Neural cell (in vitro differentiated cells): Measurements from ENCODE around the gene P2RY14.

Source experiments
- CTCF ChIP-seq: fragments of 450-650 bp; IDR thresholded peaks from 2 replicates; pipeline ENCODE4 v1.5.1; 2014; ENCODE audit warnings: antibody characterized with exemption, mild to moderate bottlenecking, moderate library complexity; ENCODE audit not compliant: poor library complexity, severe bottlenecking
- MXI1 ChIP-seq: fragments of 450-650 bp; conservative IDR thresholded peaks from 2 replicates; pipeline ENCODE4 v1.6.1; 2014; ENCODE audit warnings: antibody characterized with exemption, mild to moderate bottlenecking; ENCODE audit not compliant: poor library complexity, severe bottlenecking
- REST ChIP-seq: IDR thresholded peaks from 2 replicates; pipeline ENCODE4 v1.6.1; 2012; ENCODE audit warnings: borderline replicate concordance

- TF ChIP-seq CTCF (no peak), REST (no peak), MXI1 (no peak)
These were observed 14.8 kb upstream of the P2RY14 start for GRCh38 chr3:151293127-151293526.
